ENCODE measurements around the gene ELP4.
"Not testable (repeated sequence)": the region's sequence is repeated elsewhere in the genome, so short reads cannot be mapped to it uniquely, and the experiment has no call there.

ELP4 gene, protein sequence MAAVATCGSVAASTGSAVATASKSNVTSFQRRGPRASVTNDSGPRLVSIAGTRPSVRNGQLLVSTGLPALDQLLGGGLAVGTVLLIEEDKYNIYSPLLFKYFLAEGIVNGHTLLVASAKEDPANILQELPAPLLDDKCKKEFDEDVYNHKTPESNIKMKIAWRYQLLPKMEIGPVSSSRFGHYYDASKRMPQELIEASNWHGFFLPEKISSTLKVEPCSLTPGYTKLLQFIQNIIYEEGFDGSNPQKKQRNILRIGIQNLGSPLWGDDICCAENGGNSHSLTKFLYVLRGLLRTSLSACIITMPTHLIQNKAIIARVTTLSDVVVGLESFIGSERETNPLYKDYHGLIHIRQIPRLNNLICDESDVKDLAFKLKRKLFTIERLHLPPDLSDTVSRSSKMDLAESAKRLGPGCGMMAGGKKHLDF

GRCh38 chr11:31509429-31510345 is at the start of gene ELP4, which contains the start of gene IMMP1L:
Gene ELP4, plus strand, starts transcription at chr11:31509767. Its CDS starts 18 bp downstream, at chr11:31509785.
Gene IMMP1L, minus strand, starts transcription at chr11:31509622. Its CDS starts 46,346 bp downstream, at chr11:31463276.
- peak; percentile 95 for DNase-seq

GRCh38 chr11:31464436-31464835 is 45.1 kb upstream of the ELP4 start:
- no peak for DNase-seq

- DNase-seq, result no peak
Measured at GRCh38 chr11:31474083-31474482, 35.5 kb upstream of the ELP4 start.

- DNase-seq, result no peak
Measured at GRCh38 chr11:31477528-31478222, 31.9 kb upstream of the ELP4 start.

DNA sequence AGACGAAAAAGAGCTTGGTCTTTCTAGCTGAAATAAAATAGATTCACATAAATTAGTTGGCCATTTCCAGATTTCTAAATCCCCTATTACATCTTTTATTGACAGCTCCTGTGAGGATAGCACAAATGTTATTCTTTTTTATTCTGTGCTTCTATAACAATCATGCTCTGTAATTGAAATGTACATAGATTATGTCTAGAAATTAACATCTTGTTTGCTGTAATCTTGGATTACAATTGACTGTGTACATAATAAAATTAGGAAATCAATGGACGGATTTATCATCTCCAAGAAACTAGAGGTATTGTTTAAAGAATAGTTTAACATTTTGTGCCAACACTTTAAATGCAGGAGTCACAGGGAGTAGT is 31.4 kb upstream of the ELP4 start:
- no peak for DNase-seq

- DNase-seq, result no peak
Measured at GRCh38 chr11:31479066-31479465, 30.5 kb upstream of the ELP4 start.

- DNase-seq, result no peak
Measured at GRCh38 chr11:31480930-31481329, 28.6 kb upstream of the ELP4 start.

DNA sequence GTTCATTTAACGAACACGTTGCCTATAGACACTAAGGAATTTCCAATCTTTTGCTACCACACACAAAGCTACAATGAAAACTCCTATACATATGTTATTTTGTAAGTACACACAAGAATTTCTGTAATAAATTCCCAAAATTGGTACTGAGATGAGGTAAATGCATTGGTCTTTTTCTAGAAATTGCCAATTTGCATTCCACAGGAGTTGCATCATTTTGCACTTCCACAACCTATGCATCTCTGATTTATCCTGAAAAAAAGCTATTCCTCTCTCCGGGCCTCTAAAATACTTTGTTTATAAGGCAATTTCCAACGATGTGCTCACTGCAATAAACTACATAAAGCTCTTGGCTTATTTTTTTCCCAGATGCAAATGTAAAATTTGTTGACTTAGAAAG is 25.1 kb upstream of the ELP4 start:
- DNase-seq, result no peak

GRCh38 chr11:31487848-31488247 is 21.7 kb upstream of the ELP4 start:
- DNase-seq, result no peak

GRCh38 chr11:31492320-31492913 is 17.1 kb upstream of the ELP4 start:
- no peak for DNase-seq

DNA sequence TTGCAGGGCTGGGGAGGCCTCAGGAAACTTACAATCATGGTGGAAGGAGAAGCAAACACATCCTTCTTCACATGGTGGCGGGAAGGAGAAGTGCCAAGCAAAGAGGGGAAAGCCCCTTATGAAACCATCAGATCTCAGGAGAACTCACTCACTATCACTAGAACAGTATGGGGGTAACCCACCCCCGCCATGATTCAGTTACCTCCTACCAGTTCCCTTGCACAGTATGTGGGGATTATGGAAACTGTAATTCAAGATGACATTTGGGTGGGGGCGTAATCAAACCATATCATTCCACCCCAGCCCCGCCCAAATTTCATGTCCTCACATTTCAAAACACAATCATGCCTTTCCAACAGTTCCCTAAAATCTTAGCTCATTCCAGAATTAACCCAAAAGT is 16.3 kb upstream of the ELP4 start:
- DNase-seq, result no peak

DNA sequence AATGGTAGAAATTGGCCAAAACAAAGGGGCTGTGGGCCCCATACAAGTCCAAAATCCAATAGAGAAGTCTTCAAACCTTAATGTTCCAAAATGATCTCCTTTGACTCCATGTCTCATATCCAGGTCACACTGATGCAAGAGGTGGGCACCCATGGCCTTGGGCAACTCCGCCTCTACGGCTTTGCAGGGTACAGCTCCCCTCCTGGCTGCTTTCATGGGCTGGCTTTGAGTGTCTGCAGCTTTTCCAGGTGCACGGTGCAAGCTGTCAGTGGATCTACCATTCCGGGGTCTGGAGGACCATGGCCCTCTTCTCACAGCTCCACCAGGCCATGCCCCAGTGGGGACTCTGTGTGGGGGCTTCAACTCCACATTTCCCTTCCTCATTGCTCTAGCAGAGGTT is 15.8 kb upstream of the ELP4 start:
- not testable (repeated sequence) for DNase-seq

- DNase-seq, result no peak
Measured at GRCh38 chr11:31499576-31500178, 9.9 kb upstream of the ELP4 start.

GRCh38 chr11:31500560-31500959 is 9.0 kb upstream of the ELP4 start:
- no peak for DNase-seq

GRCh38 chr11:31509051-31509428 is 527 bp upstream of the ELP4 start:
- no peak for DNase-seq

DNA sequence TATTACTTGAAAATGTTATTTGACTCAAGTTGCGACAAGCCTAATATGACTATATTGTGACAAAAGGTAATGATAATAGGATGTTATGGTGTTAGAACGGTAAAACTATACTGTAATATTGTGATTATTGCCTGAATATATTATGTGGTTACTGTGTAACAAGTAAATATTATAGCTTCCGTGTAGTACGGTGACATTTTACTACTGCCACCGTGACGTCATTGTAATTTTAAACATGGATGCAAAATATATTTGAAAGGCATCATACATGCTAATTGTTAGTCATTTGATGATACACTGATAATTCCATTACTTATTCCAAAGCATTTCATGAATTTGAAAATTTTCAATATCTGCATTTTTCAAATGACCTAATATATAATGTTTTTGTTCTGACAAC is 2.5 kb downstream of the ELP4 start:
- DNase-seq, result no peak

DNA sequence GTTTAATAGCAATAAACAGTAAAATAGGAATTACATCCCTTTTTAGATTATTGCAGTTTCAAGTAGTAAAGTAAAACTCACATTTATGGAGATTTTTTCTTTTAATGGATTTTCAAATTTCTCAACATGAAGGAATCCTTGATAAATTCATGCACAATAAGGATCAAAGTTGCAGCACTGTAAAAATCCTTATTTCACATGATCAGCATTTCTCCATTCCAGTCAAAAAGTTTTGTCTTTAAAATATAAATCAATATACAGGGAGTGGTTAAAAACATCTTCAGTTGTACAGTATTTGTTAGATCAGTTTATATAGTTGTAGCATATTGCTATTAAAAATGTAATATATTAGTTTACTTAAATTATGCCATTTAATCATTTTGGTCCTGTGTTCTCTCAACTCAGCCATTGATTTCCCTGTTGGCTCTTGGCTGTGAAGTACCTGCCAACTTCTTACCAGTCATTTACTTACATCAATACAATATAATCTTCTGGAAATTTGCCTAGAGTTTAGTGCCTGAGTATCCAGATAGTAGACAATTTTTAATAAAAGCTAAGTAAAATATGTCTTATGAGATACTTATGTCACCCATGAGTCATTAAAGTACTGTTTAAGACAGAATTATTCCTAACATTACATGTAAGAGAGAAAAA is 12.1 kb downstream of the ELP4 start:
- DNase-seq, result no peak

DNA sequence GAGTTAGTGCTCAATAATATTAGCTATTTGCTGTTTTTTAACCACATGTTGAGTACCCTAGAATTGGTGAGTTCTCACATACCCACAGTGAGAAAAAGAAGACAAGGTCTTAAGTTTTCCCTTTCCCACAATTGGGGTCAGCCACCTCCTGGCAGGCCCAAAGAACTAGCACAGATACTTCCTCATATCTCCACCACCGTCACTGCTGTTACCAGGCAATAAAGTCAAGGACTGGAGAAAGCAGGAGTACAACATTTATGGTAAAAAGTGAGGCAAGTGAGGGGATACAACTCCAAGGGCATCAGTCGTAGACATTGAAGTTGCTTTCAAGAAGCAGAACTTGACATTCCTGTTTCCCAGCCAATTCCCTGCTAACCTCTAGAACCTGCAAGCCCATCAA is 19.6 kb downstream of the ELP4 start:
- no peak for DNase-seq

GRCh38 chr11:31529701-31530100 is 20.1 kb downstream of the ELP4 start:
- no peak for DNase-seq

DNA sequence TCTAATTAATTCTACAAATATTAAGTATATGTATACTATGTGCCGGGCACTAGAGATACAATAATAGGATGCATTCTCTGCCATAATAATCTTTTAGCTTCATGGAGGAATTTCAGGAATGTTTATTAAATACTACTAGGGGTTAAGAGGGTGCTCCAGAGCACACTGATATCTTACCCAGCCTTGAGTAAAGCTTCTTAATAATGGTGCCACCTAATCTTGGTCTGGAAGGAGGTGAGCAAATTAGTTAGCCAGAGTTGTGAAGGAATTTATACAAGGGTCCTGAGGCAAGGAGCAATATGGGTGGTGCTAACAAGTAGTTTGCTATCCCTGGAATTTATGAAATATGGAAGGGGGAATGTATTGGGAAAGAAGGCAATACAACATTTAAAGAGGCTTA is 21.7 kb downstream of the ELP4 start:
- no peak for DNase-seq

DNA sequence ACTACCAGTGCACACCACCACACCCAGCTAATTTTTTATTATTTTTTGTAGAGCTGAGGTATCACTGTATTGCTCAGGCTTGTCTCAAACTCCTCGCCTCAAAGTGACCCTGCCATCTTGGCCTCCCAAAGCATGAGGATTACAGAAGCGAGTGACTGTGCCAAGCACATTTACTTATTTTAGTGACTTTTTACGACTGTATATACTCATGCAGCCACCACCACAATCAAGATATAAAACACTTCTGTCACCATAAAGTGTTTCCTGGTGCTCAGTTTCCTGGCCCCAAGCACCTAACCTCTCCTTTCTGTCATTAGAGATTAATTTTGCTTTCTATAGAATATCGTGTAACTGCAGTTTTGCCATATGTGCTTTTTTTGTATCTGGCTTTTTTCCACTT is 25.9 kb downstream of the ELP4 start:
- no peak for DNase-seq

DNA sequence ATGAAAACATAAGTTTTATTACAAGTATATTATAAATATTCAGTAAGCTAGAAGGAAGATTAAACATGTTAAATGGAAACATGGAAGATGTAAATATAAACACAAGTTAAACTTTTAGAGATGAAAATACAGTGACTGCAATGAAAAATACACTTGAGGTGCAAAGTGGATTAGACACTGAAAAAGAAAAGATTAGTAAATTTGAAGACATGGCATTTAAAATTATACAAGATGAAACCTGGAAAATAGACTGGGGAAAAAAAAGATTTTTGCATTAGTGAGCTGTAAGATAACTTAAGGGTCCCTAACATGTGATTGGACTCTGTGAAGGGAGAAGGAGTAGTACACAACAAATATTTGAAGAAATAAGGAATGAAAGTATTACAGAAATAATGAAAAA is 33.3 kb downstream of the ELP4 start:
- DNase-seq, result no peak

All from activated gamma-delta T cell treated with Interleukin-2 at 50 U/mL for 16 hours (primary cell).